Ascending aorta (tissue), 2 donors: ENCODE data around the gene HOXB6. TPM values are rescaled to one million over a fixed set of nuclear protein-coding genes. Genes with fewer than 3 reads are reported as not detected.

Source experiments
- DNase-seq, 2 donors: peaks; one replicate each; pipeline ENCODE4 v3.0.0-alpha.2; 2019; ENCODE audit warnings: low spot score in 2 of 2
- H3K27ac ChIP-seq, 2 donors: fragments of 200-600 bp; sonication (generic); one replicate each; pipeline ENCODE4 v1.5.1; 2016 to 2017; ENCODE audit warnings: mild to moderate bottlenecking in 1 of 2
- H3K27me3 ChIP-seq: fragments of 200-600 bp; sonication (generic); one replicate; pipeline ENCODE4 v1.5.1; 2017
- H3K36me3 ChIP-seq, 2 donors: fragments of 200-600 bp; sonication (generic); one replicate each; pipeline ENCODE4 v1.5.1; 2016
- H3K4me1 ChIP-seq, 2 donors: fragments of 200-600 bp; sonication (generic); one replicate each; pipeline ENCODE4 v1.5.1; 2016 to 2017; ENCODE audit warnings: mild to moderate bottlenecking in 1 of 2
- H3K4me3 ChIP-seq, 2 donors: fragments of 200-600 bp; sonication (generic); one replicate each; pipeline ENCODE4 v1.5.1; 2016 to 2017; ENCODE audit warnings: mild to moderate bottlenecking in 1 of 2
- H3K9me3 ChIP-seq, 2 donors: fragments of 200-600 bp; sonication (generic); one replicate each; pipeline ENCODE4 v1.5.1; 2016
- CTCF ChIP-seq, 3 experiments: fragments of 200-600 bp in 2 of 3; fragments of 450-650 bp in 1 of 3; sonication (generic) in 2 of 3; IDR thresholded peaks; one replicate each; pipeline ENCODE4 v1.5.1; 2016 to 2019; ENCODE audit warnings: antibody characterized with exemption in 3 of 3, mild to moderate bottlenecking in 1 of 3, moderate library complexity in 1 of 3
- intact Hi-C: fragments of 100-400 bp; cut with DNase I; formaldehyde crosslinking; loops from one replicate; pipeline ENCODE4 v1.15.1; 2023
- total RNA-seq: library from RNA; depleted of rRNA; stranded (reverse); fragments of >200 nt; gene quantifications from one replicate; pipeline ENCODE4 v1.1.0, GENCODE V29; 2016

HOXB6 gene
- total RNA-seq, 1 donor from 2014 or later, result 5.1 TPM

- TF ChIP-seq CTCF (IDR thresholded peaks at IDR 0.05), result peak; percentile 91 to 96 (median 96)
- Histone ChIP-seq H3K4me1 (peaks cover 9 to 19% of the 10 kb centered on the region in 2 donors), H3K4me3 (peak overlapping the region; percentile 49 to 65), H3K27ac (no peak overlapping the region), H3K27me3 (no peaks in the 10 kb centered on the region), H3K36me3 (peaks cover 0 to 8% of the 10 kb centered on the region in 2 donors), H3K9me3 (no peaks in the 10 kb centered on the region)
- DNase-seq, result peak in 1 of 2 donors; percentile 89
- intact Hi-C loops, result loop anchor here (2.0 kb wide), 3 partner anchors 101 to 257 kb away; no protein-coding TSS in a partner anchor
Observed at GRCh38 chr17:48593840-48594537, 10.8 kb downstream of the HOXB6 start.

GRCh38 chr17:48593126-48593829 is 11.5 kb downstream of the HOXB6 start, which contains the start of gene HOXB5:
HOXB5 (minus strand) TSS chr17:48593779; CDS start chr17:48593682, 97 bp downstream.
- H3K27me3 ChIP-seq, result no peaks in the 10 kb centered on the region
- DNase-seq, result no peak
- peak within 1 kb of the TSS; percentile 49 to 65 for H3K4me3 ChIP-seq
- peaks cover 0 to 8% of the 10 kb centered on the region in 2 donors for H3K36me3 ChIP-seq
- intact Hi-C loops, result loop anchor here (2.0 kb wide), 1 partner anchor 240 kb away; no protein-coding TSS in a partner anchor
- H3K4me1 ChIP-seq, result peaks cover 9 to 15% of the 10 kb centered on the region in 2 donors
- TF ChIP-seq CTCF (IDR thresholded peaks at IDR 0.05), result no peak
- no peaks in the 10 kb centered on the region for H3K9me3 ChIP-seq
- H3K27ac ChIP-seq, result peak within 1 kb of the TSS; percentile 22 to 57

GRCh38 chr17:48592577-48592976 is 12.2 kb downstream of the HOXB6 start:
- Histone ChIP-seq H3K9me3 (no peaks in the 10 kb centered on the region), H3K4me1 (peaks cover 9 to 14% of the 10 kb centered on the region in 2 donors), H3K27ac (peak overlapping the region; percentile 22 to 57), H3K4me3 (peak overlapping the region; percentile 5 to 65), H3K27me3 (no peaks in the 10 kb centered on the region), H3K36me3 (peaks cover 0 to 8% of the 10 kb centered on the region in 2 donors)
- intact Hi-C loops, result loop anchor here (2.0 kb wide), 1 partner anchor 240 kb away; no protein-coding TSS in a partner anchor
- no peak for TF ChIP-seq CTCF (IDR thresholded peaks at IDR 0.05)
- DNase-seq, result no peak

- Histone ChIP-seq H3K27me3 (no peaks in the 10 kb centered on the region), H3K27ac (no peak overlapping the region), H3K4me3 (peak overlapping the region; percentile 5 to 65), H3K36me3 (peaks cover 0 to 8% of the 10 kb centered on the region in 2 donors), H3K4me1 (peaks cover 5 to 9% of the 10 kb centered on the region in 2 donors), H3K9me3 (no peaks in the 10 kb centered on the region)
- TF ChIP-seq CTCF (IDR thresholded peaks at IDR 0.05), result no peak
- no peak for DNase-seq
- intact Hi-C loops, result loop anchor here (2.0 kb wide), 1 partner anchor 239 kb away; no protein-coding TSS in a partner anchor
Observed at GRCh38 chr17:48592057-48592514, 12.7 kb downstream of the HOXB6 start.

- DNase-seq, result no peak
- Histone ChIP-seq H3K36me3 (peaks cover 0 to 8% of the 10 kb centered on the region in 2 donors), H3K27me3 (no peaks in the 10 kb centered on the region), H3K4me1 (peaks cover 5 to 11% of the 10 kb centered on the region in 2 donors), H3K4me3 (peak overlapping the region in 1 of 2 donors; percentile 65), H3K9me3 (no peaks in the 10 kb centered on the region), H3K27ac (no peak overlapping the region)
- intact Hi-C loops, result loop anchor here (2.0 kb wide), 1 partner anchor 239 kb away; no protein-coding TSS in a partner anchor
- TF ChIP-seq CTCF (IDR thresholded peaks at IDR 0.05), result no peak
Observed at GRCh38 chr17:48591255-48592056, 13.3 kb downstream of the HOXB6 start.
